Mononuclear cell (primary cell): ENCODE data around the gene ERP27. TPM values are rescaled to one million over a fixed set of nuclear protein-coding genes. Genes with fewer than 3 reads are reported as not detected.

Experiments used
- H3K27me3 ChIP-seq: 2 replicates; pipeline ENCODE4 v1.6.0; 2011; ENCODE audit warnings: low read length, control low read depth; ENCODE audit not compliant: insufficient read depth
- H3K4me1 ChIP-seq: 2 replicates; pipeline ENCODE4 v1.5.1; 2011; ENCODE audit warnings: mild to moderate bottlenecking, low read length, control low read depth; ENCODE audit not compliant: insufficient read depth
- H3K4me3 ChIP-seq: 2 replicates; pipeline ENCODE4 v1.5.1; 2011; ENCODE audit warnings: mild to moderate bottlenecking, low read length, moderate library complexity
- H3K9me3 ChIP-seq: 2 replicates; pipeline ENCODE4 v1.5.1; 2011; ENCODE audit warnings: low read depth, mild to moderate bottlenecking, control low read depth, low read length
- total RNA-seq: library from RNA; depleted of rRNA; stranded (reverse); fragments of >200 nt; gene quantifications from one replicate; pipeline ENCODE4 v1.2.3, GENCODE V29; 2012

The ERP27 gene
- total RNA-seq, 1 donor, result 8.3 TPM

GRCh38 chr12:14886271-14886670 is 52.1 kb downstream of the ERP27 start:
- no peak overlapping the region for H3K4me3 ChIP-seq
- H3K27me3 ChIP-seq, result peaks cover 10% of the 10 kb centered on the region
- H3K4me1 ChIP-seq, result peaks cover 16% of the 10 kb centered on the region
- no peaks in the 10 kb centered on the region for H3K9me3 ChIP-seq

- Histone ChIP-seq H3K4me1 (peaks cover 16% of the 10 kb centered on the region), H3K27me3 (peaks cover 10% of the 10 kb centered on the region), H3K9me3 (no peaks in the 10 kb centered on the region), H3K4me3 (no peak within 1 kb of the TSS)
Observed at GRCh38 chr12:14885718-14886221, 52.6 kb downstream of the ERP27 start, which contains the start of gene MGP. Gene MGP, minus strand, starts transcription at chr12:14885854. Its CDS starts 63 bp downstream, at chr12:14885791.

- H3K9me3 ChIP-seq, result no peaks in the 10 kb centered on the region
- H3K4me3 ChIP-seq, result no peak overlapping the region
- peaks cover 10% of the 10 kb centered on the region for H3K27me3 ChIP-seq
- peaks cover 16% of the 10 kb centered on the region for H3K4me1 ChIP-seq
Observed at GRCh38 chr12:14884458-14884878, 53.9 kb downstream of the ERP27 start.

GRCh38 chr12:14883686-14884085 is 54.7 kb downstream of the ERP27 start:
- Histone ChIP-seq H3K9me3 (no peaks in the 10 kb centered on the region), H3K4me1 (peaks cover 16% of the 10 kb centered on the region), H3K27me3 (peaks cover 10% of the 10 kb centered on the region), H3K4me3 (no peak overlapping the region)

- peaks cover 13% of the 10 kb centered on the region for H3K4me1 ChIP-seq
- peaks cover 5% of the 10 kb centered on the region for H3K27me3 ChIP-seq
- H3K4me3 ChIP-seq, result no peak overlapping the region
- H3K9me3 ChIP-seq, result no peaks in the 10 kb centered on the region
Observed at GRCh38 chr12:14880890-14881453, 57.4 kb downstream of the ERP27 start.

- Histone ChIP-seq H3K27me3 (no peaks in the 10 kb centered on the region), H3K9me3 (no peaks in the 10 kb centered on the region), H3K4me1 (peaks cover 2% of the 10 kb centered on the region), H3K4me3 (no peak overlapping the region)
Observed at GRCh38 chr12:14879222-14879933, 59.0 kb downstream of the ERP27 start.

- H3K4me3 ChIP-seq, result no peak overlapping the region
- H3K9me3 ChIP-seq, result no peaks in the 10 kb centered on the region
- no peaks in the 10 kb centered on the region for H3K27me3 ChIP-seq
- H3K4me1 ChIP-seq, result no peaks in the 10 kb centered on the region
Observed at GRCh38 chr12:14878488-14878887, 59.8 kb downstream of the ERP27 start.

GRCh38 chr12:14876833-14877232 is 61.5 kb downstream of the ERP27 start:
- Histone ChIP-seq H3K4me3 (no peak overlapping the region), H3K27me3 (no peaks in the 10 kb centered on the region), H3K9me3 (no peaks in the 10 kb centered on the region), H3K4me1 (no peaks in the 10 kb centered on the region)

- H3K9me3 ChIP-seq, result no peaks in the 10 kb centered on the region
Observed at GRCh38 chr12:14874882-14875281, 63.5 kb downstream of the ERP27 start.

GRCh38 chr12:14873440-14874185 is 64.7 kb downstream of the ERP27 start:
- Histone ChIP-seq H3K4me3 (no peak overlapping the region), H3K4me1 (no peaks in the 10 kb centered on the region), H3K9me3 (no peaks in the 10 kb centered on the region), H3K27me3 (no peaks in the 10 kb centered on the region)

More at GRCh38 chr12:14874882-14875281, 63.5 kb downstream of the ERP27 start:
- Histone ChIP-seq H3K27me3 (no peaks in the 10 kb centered on the region), H3K4me1 (no peaks in the 10 kb centered on the region), H3K4me3 (no peak overlapping the region)

- no peaks in the 10 kb centered on the region for H3K27me3 ChIP-seq
- H3K9me3 ChIP-seq, result no peaks in the 10 kb centered on the region
- no peak overlapping the region for H3K4me3 ChIP-seq
- no peaks in the 10 kb centered on the region for H3K4me1 ChIP-seq
Observed at GRCh38 chr12:14871886-14872285, 66.5 kb downstream of the ERP27 start.

- Histone ChIP-seq H3K9me3 (no peaks in the 10 kb centered on the region), H3K4me3 (no peak overlapping the region), H3K4me1 (no peaks in the 10 kb centered on the region), H3K27me3 (no peaks in the 10 kb centered on the region)
Observed at GRCh38 chr12:14871247-14871646, 67.1 kb downstream of the ERP27 start.

GRCh38 chr12:14868916-14869506 is 69.3 kb downstream of the ERP27 start:
- H3K4me3 ChIP-seq, result no peak overlapping the region
- no peaks in the 10 kb centered on the region for H3K4me1 ChIP-seq
- H3K27me3 ChIP-seq, result no peaks in the 10 kb centered on the region

More at GRCh38 chr12:14868916-14869506, 69.3 kb downstream of the ERP27 start:
- no peaks in the 10 kb centered on the region for H3K9me3 ChIP-seq
